Pulmonary artery endothelial cell (primary cell): ENCODE results near the gene TRIP4. TPM values are rescaled to one million over a fixed set of nuclear protein-coding genes. Genes with fewer than 3 reads are reported as not detected.
A peak's percentile ranks its signal among the peaks of the same experiment; 100 is the strongest.
"Not testable (repeated sequence)": the region's sequence is repeated elsewhere in the genome, so short reads cannot be mapped to it uniquely, and the experiment has no call there.

Experiments
- DNase-seq: peaks from one replicate; pipeline ENCODE4 v3.0.0-alpha.2; 2011; ENCODE audit warnings: low read depth, low spot score
- total RNA-seq: library from RNA; depleted of rRNA; stranded (reverse); fragments of >200 nt; gene quantifications from 2 replicates; pipeline ENCODE4 v1.2.3, GENCODE V29; 2014

TRIP4 gene
- total RNA-seq, 1 donor from 2014 or later = 12.1 TPM

- no peak for DNase-seq
These were observed 98.2 kb downstream of the TRIP4 start for GRCh38 chr15:64485796-64486195.

DNA sequence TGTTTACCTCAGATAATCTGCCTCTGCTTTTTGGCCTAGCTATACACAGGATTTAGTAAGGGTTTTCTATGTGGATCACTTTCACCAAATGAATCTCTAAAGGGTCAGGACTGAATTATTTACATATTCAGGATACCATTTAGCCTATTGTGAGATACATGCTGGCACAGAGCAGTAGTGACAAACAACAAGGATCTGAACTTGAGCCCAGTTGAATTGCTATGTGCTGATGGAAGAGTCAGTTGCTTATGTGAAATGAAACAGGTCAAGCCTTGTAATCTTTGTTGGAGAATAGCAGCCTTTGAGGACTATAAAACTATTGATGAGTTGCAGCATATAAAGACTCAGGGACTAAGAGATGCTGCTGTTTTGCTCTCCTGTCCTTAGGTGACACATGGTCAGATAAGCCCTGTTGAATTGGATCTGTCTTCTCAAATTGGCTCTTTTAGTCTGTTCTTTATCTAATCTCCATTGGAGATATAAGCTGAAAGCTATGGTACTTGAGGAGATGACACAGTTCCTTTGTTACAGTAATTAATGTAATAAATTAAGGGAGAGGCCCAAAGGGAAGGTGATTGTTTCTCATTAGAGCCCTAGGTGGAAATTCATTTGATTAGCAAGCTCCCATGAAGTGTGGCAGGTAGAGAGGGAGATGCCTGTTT is 103.1 kb downstream of the TRIP4 start:
- DNase-seq = no peak

DNA sequence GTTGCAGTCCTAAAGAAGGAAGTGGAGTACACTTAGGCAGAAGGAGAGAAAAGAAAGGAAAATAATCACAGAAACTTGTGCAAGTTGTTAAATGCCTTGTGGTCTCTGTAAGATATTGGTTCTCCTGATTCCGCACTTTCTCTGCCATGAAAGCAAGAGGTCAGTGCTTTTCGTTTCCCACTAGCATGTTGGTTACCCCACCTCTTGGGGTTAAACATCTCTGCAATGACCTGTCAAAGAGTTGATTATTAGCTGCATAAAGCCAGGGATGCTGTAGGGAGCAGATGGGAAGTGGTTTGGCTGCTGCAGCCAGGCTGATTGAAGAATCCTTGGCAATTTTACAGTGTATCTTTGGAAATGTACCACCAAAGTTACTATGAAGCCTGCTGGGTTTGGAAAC is 106.0 kb downstream of the TRIP4 start:
- DNase-seq = no peak

- DNase-seq = not testable (repeated sequence)
These were observed 108.3 kb downstream of the TRIP4 start for GRCh38 chr15:64495968-64496367.

GRCh38 chr15:64500695-64501395 is 113.2 kb downstream of the TRIP4 start:
- DNase-seq = no peak

GRCh38 chr15:64501396-64501715 is 113.7 kb downstream of the TRIP4 start:
- DNase-seq = no peak

DNA sequence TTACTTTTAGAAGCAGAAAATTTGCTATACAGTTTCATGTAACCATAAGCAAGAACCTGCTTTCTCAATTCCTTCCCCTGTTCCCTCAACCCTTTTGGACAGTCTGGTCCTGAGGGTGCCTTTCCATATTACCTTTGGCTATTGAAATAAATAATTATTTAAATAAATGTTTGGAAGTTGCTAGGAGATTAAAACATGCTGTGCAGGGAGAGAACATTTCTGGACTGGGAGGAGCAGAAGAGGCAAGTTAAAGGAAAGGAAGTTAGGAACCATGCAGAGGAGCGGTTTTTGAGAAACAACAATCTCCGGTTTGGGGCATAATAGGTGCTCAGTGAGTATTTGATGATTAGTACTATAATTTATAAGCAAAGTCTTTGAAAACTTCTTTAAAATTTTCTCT is 114.5 kb downstream of the TRIP4 start:
- no peak for DNase-seq

GRCh38 chr15:64502551-64502950 is 114.9 kb downstream of the TRIP4 start:
- DNase-seq = no peak

GRCh38 chr15:64503197-64503596 is 115.6 kb downstream of the TRIP4 start:
- DNase-seq = peak; percentile 62

GRCh38 chr15:64503640-64504039 is 116.0 kb downstream of the TRIP4 start:
- DNase-seq = no peak

Other genes with a start within 250 kb of the TRIP4 start
- gene SNX22, start 236.1 kb upstream of the TRIP4 start, total RNA-seq = 1.3 and 3.6 TPM in 2 replicates
- gene PPIB, start 224.8 kb upstream of the TRIP4 start, total RNA-seq = 928 and 1,026 TPM in 2 replicates
- gene CSNK1G1, start 31.7 kb upstream of the TRIP4 start, total RNA-seq = 21.2 and 35.3 TPM in 2 replicates
- gene PCLAF, start 6.4 kb upstream of the TRIP4 start, total RNA-seq = 37.7 and 49.8 TPM in 2 replicates
- 21.7 and 30.8 TPM in 2 replicates for gene ZNF609, start 72.7 kb downstream of the TRIP4 start, total RNA-seq